ENCODE results near the gene ABCC1. TPM values are rescaled to one million over a fixed set of nuclear protein-coding genes. Genes with fewer than 3 reads are reported as not detected.

Gene ABCC1
- polyA plus RNA-seq, 6 donors from 2014 or later: 2.9 to 9.0 (median 5.3) TPM

DNA sequence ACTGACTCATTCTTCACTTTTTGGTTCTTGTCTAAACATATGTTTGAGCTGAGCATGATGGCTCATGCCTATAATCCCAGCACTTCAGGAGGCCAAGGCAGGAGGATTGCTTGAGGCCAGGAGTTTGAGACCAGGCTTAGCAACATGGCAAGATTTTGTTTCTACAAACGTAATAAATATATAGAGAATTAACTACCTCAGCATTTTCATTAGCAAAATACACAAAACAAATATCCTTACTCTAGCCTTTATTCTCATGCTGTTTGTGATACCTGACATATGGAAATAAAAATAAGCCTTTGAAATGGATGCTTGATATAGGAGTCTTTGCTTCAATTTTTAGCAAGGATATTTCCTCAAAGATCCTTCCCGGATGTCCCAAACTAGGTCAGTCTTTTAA lies 132.8 kb downstream of the ABCC1 start:
- Mint-ChIP-seq H3K4me3 (no peak overlapping the region), H3K9me3 (peaks cover 0 to 3% (median 0%) of the 10 kb centered on the region in 7 donors), H3K36me3 (peaks cover 30 to 40% of the 10 kb centered on the region in 2 donors), H3K27ac (no peak overlapping the region), H3K4me1 (peaks cover 0 to 4% (median 0%) of the 10 kb centered on the region in 3 donors), H3K27me3 (no peaks in the 10 kb centered on the region)
- ATAC-seq (ENCODE audit: low read depth in 2 of 2): no peak
- DNase-seq: no peak

DNA sequence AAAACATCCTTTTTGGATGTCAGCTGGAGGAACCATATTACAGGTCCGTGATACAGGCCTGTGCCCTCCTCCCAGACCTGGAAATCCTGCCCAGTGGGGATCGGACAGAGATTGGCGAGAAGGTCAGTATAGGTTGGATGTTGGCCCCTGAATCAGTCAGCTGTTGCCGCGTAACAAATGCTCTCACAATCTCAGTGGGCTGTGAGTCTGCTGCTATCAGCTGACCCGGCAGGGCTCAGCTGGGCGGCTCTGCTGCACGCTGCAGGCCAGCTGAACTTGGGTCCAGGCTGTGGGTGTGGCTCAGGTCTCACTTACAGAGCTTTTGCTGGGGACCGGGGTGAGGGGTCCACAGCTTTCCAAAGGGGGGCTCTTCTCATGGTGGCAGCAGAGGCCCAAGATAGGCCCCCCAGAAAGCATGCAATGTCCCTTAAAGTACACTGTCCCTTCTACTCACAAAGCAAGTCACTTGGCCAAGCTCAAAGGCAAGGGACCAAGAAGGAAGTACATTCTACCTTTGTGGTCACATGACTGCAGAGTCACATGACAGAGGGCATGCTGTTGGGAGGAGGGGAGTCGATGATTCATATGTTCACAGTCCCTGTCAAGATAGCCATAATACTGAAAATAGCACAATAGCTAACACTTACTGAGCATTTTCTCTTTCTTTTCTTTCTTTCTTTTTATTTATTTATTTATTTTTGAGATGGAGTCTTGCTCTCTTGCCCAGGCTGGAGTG lies 134.2 kb downstream of the ABCC1 start:
- DNase-seq (no peak), ATAC-seq (ENCODE audit: low read depth in 2 of 2) (no peak)
- Mint-ChIP-seq H3K27ac (peak overlapping the region in 2 of 6 donors; percentile 10 to 51), H3K4me1 (peaks cover 0 to 4% (median 0%) of the 10 kb centered on the region in 3 donors), H3K36me3 (peaks cover 30 to 36% of the 10 kb centered on the region in 2 donors), H3K9me3 (peaks cover 0 to 3% (median 0%) of the 10 kb centered on the region in 7 donors), H3K4me3 (no peak overlapping the region), H3K27me3 (no peaks in the 10 kb centered on the region)

DNA sequence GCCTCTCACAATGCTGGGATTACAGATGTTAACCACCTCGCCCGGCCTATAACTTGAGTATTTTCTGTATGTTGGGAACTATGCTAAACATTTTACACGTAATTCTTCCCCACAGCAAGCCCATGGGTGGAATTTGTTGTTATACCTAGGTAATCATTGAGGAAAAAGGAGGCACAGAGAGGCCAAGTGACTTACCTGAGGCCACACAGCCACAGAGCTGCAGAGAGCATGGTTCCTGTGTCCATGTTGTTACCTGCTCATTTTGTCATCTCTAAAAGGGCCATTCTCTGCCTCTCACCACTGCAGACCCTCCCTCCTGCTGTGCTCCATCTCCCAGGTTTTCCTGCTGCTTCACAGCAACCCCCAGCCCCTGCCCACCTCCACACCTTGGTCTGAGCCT lies 135.5 kb downstream of the ABCC1 start:
- Mint-ChIP-seq H3K4me3 (no peak overlapping the region), H3K27ac (peak overlapping the region in 2 of 6 donors; percentile 34 to 66), H3K27me3 (no peaks in the 10 kb centered on the region), H3K4me1 (no peaks in the 10 kb centered on the region), H3K36me3 (peaks cover 21 to 24% of the 10 kb centered on the region in 2 donors), H3K9me3 (peaks cover 0 to 3% (median 0%) of the 10 kb centered on the region in 7 donors)
- no peak for ATAC-seq (ENCODE audit: low read depth in 2 of 2)
- no peak for DNase-seq

DNA sequence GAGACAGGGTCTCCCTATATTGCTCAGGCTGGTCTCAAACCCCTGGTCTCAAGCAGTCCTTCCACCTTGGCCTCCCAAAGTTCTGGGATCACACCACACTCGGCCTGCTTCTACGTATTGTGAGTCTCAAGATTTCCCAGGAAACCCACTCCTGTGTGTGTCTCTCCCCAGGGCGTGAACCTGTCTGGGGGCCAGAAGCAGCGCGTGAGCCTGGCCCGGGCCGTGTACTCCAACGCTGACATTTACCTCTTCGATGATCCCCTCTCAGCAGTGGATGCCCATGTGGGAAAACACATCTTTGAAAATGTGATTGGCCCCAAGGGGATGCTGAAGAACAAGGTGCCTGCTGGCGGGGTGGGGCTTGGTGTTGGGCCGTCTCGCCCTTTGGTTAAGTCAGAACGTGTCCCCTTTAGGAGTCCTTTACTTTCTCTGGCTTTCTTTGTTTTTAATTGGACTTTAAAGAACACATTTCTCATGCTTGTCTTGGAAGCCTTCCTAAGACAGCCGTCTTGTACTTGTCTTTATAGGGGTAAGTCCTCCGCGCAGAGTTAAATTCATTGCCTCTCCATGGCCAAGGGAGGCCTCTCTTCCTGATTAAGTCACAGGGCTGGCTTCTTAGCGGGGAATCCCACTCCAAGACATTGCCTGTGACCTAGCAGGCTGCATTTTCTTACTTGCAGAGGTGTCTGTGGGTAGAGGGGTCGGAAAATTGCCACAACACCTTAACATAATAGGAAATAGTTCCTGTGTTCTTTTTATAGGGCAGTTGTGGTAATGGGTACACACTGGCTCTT lies 137.4 kb downstream of the ABCC1 start:
- Mint-ChIP-seq H3K27ac (no peak overlapping the region), H3K4me1 (peaks cover 0 to 3% (median 0%) of the 10 kb centered on the region in 3 donors), H3K36me3 (peaks cover 36 to 43% of the 10 kb centered on the region in 2 donors), H3K27me3 (no peaks in the 10 kb centered on the region), H3K4me3 (no peak overlapping the region), H3K9me3 (peaks cover 0 to 3% (median 0%) of the 10 kb centered on the region in 7 donors)
- ATAC-seq (ENCODE audit: low read depth in 2 of 2) (no peak), DNase-seq (no peak)

DNA sequence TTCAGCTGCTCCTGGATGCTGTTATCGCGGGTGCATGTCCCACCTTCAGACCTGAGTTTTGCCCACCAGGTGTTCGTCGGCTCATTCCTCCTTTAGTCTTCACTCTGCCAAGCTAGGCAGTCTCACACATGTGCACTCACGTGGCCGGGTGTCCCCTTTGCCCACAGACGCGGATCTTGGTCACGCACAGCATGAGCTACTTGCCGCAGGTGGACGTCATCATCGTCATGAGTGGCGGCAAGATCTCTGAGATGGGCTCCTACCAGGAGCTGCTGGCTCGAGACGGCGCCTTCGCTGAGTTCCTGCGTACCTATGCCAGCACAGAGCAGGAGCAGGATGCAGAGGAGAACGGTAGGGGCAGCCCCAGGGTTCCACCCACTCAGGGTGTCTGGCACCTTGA lies 140.8 kb downstream of the ABCC1 start:
- H3K4me3 Mint-ChIP-seq: no peak overlapping the region
- H3K9me3 Mint-ChIP-seq: no peaks in the 10 kb centered on the region
- H3K4me1 Mint-ChIP-seq: peaks cover 0 to 6% (median 4%) of the 10 kb centered on the region in 3 donors
- H3K27ac Mint-ChIP-seq: no peak overlapping the region
- peaks cover 19 to 48% of the 10 kb centered on the region in 2 donors for H3K36me3 Mint-ChIP-seq
- ATAC-seq (ENCODE audit: low read depth in 2 of 2) (no peak), DNase-seq (no peak)
- no peaks in the 10 kb centered on the region for H3K27me3 Mint-ChIP-seq

DNA sequence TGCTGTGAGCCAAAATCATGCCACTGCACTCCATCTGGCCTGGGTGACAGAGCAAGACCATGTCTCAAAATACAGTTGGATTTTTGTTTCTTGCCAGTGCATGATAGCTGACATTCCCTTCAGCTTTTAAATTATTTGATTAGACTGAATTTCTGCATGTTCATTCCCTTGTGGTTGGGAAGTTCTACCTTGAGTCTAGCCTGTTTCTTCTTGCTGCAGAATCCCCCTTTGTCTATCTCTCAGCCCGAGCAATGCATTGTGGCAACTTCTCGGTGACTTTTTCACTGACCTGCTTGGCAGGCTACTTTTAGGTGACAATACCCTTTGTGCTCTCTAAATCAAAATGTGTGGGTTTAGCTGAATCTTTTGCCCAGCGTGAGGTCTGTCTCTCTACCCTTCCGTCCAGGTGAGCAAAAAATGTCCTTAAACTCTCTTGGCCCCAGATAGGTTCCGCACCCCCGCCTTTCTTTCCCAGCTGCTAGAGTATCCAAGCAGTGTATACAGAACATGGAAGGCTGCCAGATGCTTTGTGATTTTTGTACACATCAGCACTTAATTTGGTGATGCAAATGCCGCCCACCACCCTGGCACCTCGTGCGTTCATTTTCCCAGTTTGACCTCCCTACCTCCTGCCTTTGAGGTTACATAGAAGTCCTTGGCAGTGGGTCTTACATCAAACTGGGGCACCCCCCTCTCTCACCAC lies 143.7 kb downstream of the ABCC1 start:
- peaks cover 0 to 6% (median 4%) of the 10 kb centered on the region in 3 donors for H3K4me1 Mint-ChIP-seq
- H3K36me3 Mint-ChIP-seq: peaks cover 29 to 34% of the 10 kb centered on the region in 2 donors
- DNase-seq (no peak), ATAC-seq (ENCODE audit: low read depth in 2 of 2) (no peak)
- peak overlapping the region in 1 of 6 donors; percentile 12 for H3K27ac Mint-ChIP-seq
- no peaks in the 10 kb centered on the region for H3K27me3 Mint-ChIP-seq
- no peak overlapping the region for H3K4me3 Mint-ChIP-seq
- no peaks in the 10 kb centered on the region for H3K9me3 Mint-ChIP-seq

DNA sequence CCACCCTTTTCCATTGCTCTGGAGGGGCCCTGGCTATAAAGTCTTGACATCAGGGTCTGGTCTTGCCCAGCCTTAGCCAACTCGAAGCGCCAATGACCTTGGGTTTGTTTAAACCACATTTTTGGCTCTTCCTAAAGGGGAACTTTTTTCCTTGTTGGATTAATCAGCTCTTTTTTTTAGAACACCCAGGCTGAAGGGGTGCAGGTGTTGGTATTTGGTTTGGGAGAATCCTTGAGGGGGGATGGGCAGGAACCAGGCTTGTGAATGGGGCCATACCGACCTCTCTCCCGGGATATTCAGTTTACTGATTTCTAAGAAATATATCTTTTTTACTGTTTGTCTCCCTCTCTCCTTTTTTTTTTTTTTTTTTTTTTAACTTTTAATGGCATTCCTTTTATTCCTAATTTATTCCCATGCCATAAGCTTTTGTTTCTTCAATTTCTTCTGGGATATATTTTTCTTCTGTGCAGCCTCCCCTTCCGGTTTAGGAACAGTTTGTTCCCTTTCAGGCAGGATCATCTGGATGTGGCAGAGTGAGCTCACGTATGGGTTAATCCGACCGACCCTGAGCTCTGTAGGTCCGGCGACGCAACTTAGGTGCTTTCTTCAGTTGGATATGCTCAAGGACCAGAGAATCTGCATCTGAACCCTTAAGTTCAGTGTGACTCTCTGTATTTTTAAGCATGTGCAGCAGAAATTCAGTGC lies 144.4 kb downstream of the ABCC1 start:
- no peak for DNase-seq
- Mint-ChIP-seq H3K9me3 (no peaks in the 10 kb centered on the region), H3K4me3 (no peak overlapping the region), H3K36me3 (peaks cover 29 to 38% of the 10 kb centered on the region in 2 donors), H3K27ac (no peak overlapping the region), H3K27me3 (no peaks in the 10 kb centered on the region), H3K4me1 (peaks cover 0 to 10% (median 8%) of the 10 kb centered on the region in 3 donors)
- no peak for ATAC-seq (ENCODE audit: low read depth in 2 of 2)

DNA sequence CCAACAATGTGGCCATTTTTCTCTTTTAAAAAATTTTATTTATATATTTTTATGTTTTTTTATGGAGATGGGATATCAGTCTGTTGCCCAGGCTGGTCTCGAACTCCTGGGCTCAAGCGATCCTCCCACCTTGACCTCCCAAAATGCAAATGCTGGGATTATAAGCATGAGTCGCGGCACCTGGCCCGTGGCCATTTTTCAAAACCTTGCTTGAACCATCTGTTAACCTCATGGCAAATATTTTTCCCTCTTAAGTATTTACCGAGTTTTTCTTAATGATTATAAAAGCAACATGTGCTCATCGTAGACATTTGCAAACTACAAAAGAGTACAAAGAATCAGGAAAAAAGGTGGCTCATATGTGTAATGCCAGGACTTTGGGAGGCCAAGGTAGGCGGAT lies 146.2 kb downstream of the ABCC1 start:
- Mint-ChIP-seq H3K36me3 (peaks cover 25 to 33% of the 10 kb centered on the region in 2 donors), H3K4me1 (peaks cover 17 to 26% (median 22%) of the 10 kb centered on the region in 3 donors), H3K9me3 (no peaks in the 10 kb centered on the region), H3K27ac (peak overlapping the region in 2 of 6 donors; percentile 33 to 60), H3K4me3 (no peak overlapping the region), H3K27me3 (no peaks in the 10 kb centered on the region)
- DNase-seq (no peak), ATAC-seq (ENCODE audit: low read depth in 2 of 2) (no peak)

DNA sequence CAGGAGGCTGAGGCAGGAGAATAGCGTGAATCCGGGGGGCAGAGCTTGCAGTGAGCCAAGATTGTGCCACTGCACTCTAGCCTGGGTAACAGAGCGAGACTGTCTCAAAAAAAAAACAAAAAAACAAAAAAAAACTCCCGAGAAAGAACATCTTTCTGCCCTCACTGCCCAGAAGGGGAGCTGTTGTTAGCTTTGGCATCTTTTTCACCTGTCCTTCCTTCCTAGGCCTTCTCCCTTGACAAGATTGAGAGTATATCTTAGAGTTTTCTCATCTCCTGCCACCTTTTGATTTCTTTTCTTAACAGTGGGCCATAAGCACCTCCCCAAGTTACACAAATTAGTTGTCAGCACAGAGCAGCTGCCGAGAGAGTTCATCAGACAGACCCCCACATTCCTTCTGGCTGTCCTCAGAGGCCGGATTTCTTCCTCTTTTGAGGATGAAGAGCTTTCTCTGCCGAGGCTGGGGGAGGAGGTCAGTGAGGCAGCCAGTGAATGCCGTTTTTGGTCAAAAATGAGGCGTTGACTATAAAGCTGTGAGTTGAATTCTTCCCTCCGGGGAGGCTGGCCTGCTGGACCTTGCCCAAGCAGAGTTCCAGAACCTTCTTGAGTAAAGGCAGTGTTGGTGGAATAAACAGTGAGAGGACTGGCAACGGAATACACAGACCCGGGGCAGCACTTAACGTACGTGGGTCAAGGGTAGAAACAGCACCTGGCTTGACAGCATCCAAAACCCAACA lies 146.9 kb downstream of the ABCC1 start:
- H3K36me3 Mint-ChIP-seq: peaks cover 18 to 28% of the 10 kb centered on the region in 2 donors

DNA sequence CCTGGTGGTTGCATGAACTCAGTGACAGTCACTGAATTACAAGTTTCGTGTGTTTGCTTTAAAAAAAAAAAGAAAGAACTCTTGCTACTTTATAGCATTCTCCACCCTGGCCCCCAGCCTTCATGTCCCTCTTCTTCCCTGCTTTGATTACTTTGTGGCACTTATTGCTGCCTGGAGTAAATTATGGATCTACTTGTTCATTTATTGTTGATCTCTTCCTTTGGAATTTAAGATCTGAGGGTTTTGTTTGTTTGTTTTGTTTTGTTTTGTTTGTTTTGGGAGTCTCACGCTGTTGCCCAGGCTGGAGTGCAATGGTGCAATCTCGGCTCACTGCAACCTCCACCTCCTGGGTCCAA lies 147.4 kb downstream of the ABCC1 start:
- no peak overlapping the region for H3K4me3 Mint-ChIP-seq
- peaks cover 23 to 26% (median 25%) of the 10 kb centered on the region in 3 donors for H3K4me1 Mint-ChIP-seq
- peak overlapping the region in 3 of 6 donors; percentile 80 to 94 (median 91) for H3K27ac Mint-ChIP-seq
- H3K9me3 Mint-ChIP-seq: no peaks in the 10 kb centered on the region
- ATAC-seq (ENCODE audit: low read depth in 2 of 2) (no peak), DNase-seq (no peak)
- peaks cover 13 to 28% of the 10 kb centered on the region in 2 donors for H3K36me3 Mint-ChIP-seq
- no peaks in the 10 kb centered on the region for H3K27me3 Mint-ChIP-seq

More for the DNA sequence above, 146.9 kb downstream of the ABCC1 start:
- ATAC-seq (ENCODE audit: low read depth in 2 of 2) (no peak), DNase-seq (no peak)
- Mint-ChIP-seq H3K27me3 (no peaks in the 10 kb centered on the region), H3K27ac (peak overlapping the region in 5 of 6 donors; percentile 7 to 91 (median 42)), H3K4me3 (no peak overlapping the region), H3K4me1 (peaks cover 21 to 26% (median 23%) of the 10 kb centered on the region in 3 donors), H3K9me3 (no peaks in the 10 kb centered on the region)

DNA sequence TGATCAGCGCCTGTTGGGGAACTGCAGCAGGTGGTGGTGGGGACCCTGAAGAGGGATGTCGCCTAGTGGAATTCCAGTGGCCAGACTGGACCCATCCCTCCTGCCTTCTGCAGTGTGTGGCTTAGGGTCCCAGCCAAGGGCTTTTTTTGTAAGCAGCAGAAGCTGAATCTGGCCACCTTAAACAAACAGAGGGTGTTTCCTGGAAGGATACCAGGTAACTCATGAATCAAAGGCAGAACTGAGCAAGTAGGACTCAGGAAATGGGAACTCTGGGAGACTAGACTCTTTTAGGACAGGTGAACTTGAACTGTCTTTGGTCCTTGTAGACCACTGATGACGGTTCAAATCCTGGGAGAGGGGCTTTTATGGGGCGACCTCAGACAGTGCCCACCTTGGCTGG lies 149.9 kb downstream of the ABCC1 start:
- Mint-ChIP-seq H3K4me3 (peak overlapping the region in 3 of 8 donors; percentile 20 to 62 (median 55)), H3K27ac (peak overlapping the region in 3 of 6 donors; percentile 11 to 78 (median 34)), H3K36me3 (peaks cover 28 to 34% of the 10 kb centered on the region in 2 donors), H3K4me1 (peaks cover 22 to 27% (median 25%) of the 10 kb centered on the region in 3 donors), H3K9me3 (peaks cover 0 to 4% (median 0%) of the 10 kb centered on the region in 7 donors), H3K27me3 (no peaks in the 10 kb centered on the region)
- ATAC-seq (ENCODE audit: low read depth in 2 of 2): no peak
- no peak for DNase-seq

DNA sequence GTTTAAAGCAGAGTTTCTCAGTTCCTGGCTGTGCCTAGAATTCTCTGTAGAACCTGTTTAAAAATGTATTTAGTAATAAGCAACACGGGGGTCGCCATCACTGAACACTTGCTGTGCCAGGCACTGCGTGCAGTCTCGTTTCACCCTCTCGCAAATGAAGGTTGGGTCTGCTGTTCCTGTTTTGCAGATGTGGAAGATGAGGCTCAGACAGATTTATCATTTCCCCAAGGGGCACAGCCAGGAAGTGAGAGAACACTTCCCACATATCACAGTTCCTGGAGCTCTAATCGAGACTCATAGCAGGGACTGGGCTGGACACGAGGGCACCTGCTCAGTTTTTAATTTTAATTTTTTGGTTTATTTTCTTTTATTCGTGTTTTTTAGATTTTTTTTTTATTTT lies 151.2 kb downstream of the ABCC1 start:
- peaks cover 0 to 4% (median 0%) of the 10 kb centered on the region in 7 donors for H3K9me3 Mint-ChIP-seq
- ATAC-seq (ENCODE audit: low read depth in 2 of 2): peak; percentile 53 to 62

More for the DNA sequence above, 151.2 kb downstream of the ABCC1 start:
- H3K4me1 Mint-ChIP-seq: peaks cover 22 to 30% (median 27%) of the 10 kb centered on the region in 3 donors
- peak overlapping the region in 3 of 6 donors; percentile 34 to 79 (median 49) for H3K27ac Mint-ChIP-seq
- H3K4me3 Mint-ChIP-seq: peak overlapping the region in 4 of 8 donors; percentile 39 to 55 (median 50)
- no peaks in the 10 kb centered on the region for H3K27me3 Mint-ChIP-seq
- H3K36me3 Mint-ChIP-seq: peaks cover 32 to 34% of the 10 kb centered on the region in 2 donors
- no peak for DNase-seq
